RWPE1 (cell line): Measurements from ENCODE around the gene KCNG4.

ENCODE experiments used
- CTCF ChIA-PET: fragments of 350-600 bp; sonication (Branson Sonifier 250); formaldehyde crosslinking; extraction: SDS; loops from one replicate; lab custom pipeline; 2021; lab: Yijun Ruan, JAX
- POLR2A ChIA-PET: fragments of 400-600 bp; formaldehyde crosslinking; extraction: SDS; loops from one replicate; lab custom pipeline; 2020; ENCODE audit warnings: antibody characterized with exemption; ENCODE audit not compliant: low non-redundant PET; lab: Yijun Ruan, JAX
- DNase-seq: peaks from one replicate; pipeline ENCODE4 v3.0.0; 2012; ENCODE audit warnings: low spot score
- H3K27ac ChIP-seq: fragments of 450-650 bp; 2 replicates; pipeline ENCODE4 v1.5.1; 2017
- TF ChIP-seq, protein P1 (sequence below): fragments of 450-650 bp; conservative IDR thresholded peaks from 2 replicates; pipeline ENCODE4 v1.5.1; 2017; ENCODE audit warnings: low read depth, mild to moderate bottlenecking

The KCNG4 gene

DNA sequence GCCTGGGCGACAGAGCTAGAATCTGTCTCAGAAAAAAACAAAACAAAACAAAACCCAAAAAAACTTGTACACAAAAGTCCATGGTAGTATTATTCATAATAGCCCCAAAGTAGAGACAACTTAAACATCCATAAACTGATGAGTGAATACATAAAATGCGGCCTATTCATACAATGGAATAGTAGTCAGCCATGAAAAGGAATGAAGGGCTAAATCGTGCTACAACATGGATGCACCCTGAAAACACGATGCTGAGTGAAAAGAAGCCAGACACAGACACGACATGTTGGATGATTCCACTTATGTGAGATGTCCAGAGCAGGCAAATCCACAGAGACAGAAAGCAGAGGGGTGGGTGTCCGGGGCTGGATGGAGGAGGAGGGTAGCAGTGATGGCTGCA lies 12.3 kb downstream of the KCNG4 start:
- TF ChIP-seq, protein P1, sequence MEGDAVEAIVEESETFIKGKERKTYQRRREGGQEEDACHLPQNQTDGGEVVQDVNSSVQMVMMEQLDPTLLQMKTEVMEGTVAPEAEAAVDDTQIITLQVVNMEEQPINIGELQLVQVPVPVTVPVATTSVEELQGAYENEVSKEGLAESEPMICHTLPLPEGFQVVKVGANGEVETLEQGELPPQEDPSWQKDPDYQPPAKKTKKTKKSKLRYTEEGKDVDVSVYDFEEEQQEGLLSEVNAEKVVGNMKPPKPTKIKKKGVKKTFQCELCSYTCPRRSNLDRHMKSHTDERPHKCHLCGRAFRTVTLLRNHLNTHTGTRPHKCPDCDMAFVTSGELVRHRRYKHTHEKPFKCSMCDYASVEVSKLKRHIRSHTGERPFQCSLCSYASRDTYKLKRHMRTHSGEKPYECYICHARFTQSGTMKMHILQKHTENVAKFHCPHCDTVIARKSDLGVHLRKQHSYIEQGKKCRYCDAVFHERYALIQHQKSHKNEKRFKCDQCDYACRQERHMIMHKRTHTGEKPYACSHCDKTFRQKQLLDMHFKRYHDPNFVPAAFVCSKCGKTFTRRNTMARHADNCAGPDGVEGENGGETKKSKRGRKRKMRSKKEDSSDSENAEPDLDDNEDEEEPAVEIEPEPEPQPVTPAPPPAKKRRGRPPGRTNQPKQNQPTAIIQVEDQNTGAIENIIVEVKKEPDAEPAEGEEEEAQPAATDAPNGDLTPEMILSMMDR, result no peak
- ChIA-PET POLR2A (no interaction called here), CTCF (interaction anchor here (1.0 kb wide), 1 partner anchor 52 kb away, joined by 3 read pairs; no protein-coding TSS in a partner anchor)
- DNase-seq, result no peak
- H3K27ac ChIP-seq, result no peak overlapping the region

DNA sequence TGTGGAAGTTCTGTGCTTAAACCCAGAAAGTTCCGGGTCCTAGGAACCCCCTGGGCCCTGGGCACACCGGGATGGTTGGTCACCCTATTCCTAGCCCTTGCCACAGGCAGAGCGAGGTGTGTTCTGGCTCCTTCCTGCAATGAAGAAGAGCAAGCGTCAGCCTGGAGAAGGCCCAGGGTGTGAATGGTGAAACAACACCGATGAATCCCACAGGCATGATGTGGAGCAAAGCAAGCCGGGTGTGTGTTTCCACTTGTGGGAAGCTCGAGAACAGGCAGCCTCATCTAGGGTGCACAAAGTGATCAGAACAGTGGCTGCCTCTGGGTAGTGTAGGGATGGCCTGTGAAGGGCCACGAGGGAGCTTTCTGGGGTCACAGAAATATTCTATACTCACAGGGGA lies 13.8 kb downstream of the KCNG4 start:
- TF ChIP-seq, protein P1, result no peak
- DNase-seq, result no peak
- ChIA-PET POLR2A (no interaction called here), CTCF (no interaction called here)
- no peak overlapping the region for H3K27ac ChIP-seq

DNA sequence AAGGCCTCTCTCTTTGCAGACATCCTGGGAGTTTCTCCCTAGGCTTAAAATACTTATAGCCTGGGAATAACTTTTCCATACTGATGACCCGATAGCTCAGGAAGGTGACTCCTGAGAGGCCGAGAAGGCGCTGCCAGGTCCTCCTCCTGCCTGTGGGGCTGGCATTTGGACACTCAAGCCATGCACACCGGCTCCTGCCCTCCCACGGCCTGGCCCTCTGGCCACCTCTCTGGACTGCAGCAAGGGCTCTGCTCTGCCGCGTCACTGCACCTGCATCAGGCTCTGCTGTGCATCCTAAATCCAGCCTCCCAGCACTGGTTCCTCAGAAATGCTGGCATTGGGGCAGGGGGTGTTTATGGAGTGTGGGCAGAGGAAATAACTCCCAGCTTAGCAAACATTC lies 14.2 kb downstream of the KCNG4 start:
- POLR2A ChIA-PET, result no interaction called here

DNA sequence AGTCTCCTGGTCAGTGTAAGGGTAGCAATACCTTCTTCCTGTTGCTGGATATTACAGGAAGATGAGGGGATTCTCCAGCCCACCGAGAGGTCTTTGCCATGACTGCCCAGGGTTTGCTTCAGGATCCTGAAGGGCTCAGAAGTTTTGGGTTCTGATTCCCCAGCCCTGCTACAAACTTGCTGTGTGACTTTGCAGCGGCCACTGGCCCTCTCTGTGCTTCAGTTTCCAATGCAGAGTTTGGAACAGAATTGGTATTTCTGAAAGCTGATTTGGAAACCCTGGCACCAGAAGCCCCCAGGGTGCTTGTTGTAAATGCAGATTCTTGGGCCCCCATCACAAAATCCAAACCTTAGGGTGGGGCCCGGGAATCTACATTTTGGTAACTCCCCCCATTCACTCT lies 14.7 kb downstream of the KCNG4 start:
- ChIA-PET POLR2A (no interaction called here), CTCF (no interaction called here)
- no peak for DNase-seq
- H3K27ac ChIP-seq, result no peak overlapping the region
- TF ChIP-seq, protein P1, result no peak

More for the DNA sequence above, 14.2 kb downstream of the KCNG4 start:
- no peak for DNase-seq
- TF ChIP-seq, protein P1, result no peak
- H3K27ac ChIP-seq, result no peak overlapping the region
- CTCF ChIA-PET, result no interaction called here

DNA sequence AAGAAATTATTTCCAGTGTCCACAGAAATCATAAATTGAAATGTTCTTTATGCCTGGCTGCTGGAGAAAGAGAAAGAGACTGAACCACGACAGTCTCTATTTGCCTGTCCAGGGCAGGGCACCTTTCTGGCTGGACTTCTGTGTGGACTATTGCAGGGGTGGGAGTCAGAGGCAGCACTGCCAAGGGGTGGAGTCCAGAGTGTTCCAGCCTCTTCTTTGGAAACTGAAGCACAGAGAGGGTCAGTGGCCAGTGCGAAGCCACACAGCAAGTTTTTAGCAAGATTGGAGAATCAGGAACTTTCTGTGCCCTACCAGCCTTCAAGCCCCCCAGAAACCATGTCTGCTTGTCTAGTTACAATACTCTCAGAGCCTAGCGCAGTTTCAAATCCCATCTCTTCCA lies 15.3 kb downstream of the KCNG4 start:
- TF ChIP-seq, protein P1, result no peak

DNA sequence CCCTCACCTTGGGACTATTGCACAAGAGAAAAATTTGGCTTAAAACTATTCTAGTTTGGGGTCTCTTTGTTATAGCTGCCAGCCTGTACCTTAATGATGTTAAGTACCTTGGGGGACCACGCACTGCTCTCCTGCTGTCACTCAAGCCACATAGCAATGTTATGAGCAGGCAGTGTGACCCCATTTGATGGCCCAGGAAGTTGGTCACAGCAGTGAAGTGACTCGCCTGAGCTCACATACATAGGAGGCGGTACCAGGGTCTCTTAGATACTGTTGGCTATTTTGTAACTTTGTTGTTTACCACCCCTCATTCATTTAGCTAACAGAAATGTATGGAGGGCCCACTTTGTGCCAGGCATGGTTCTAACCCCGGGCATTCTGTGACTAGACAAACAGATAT lies 16.4 kb downstream of the KCNG4 start:
- CTCF ChIA-PET, result no interaction called here

More for the DNA sequence above, 15.3 kb downstream of the KCNG4 start:
- POLR2A ChIA-PET, result no interaction called here
- DNase-seq, result no peak
- H3K27ac ChIP-seq, result no peak overlapping the region
- CTCF ChIA-PET, result no interaction called here

More for the DNA sequence above, 16.4 kb downstream of the KCNG4 start:
- no peak for DNase-seq
- H3K27ac ChIP-seq, result no peak overlapping the region
- POLR2A ChIA-PET, result interaction anchor here (0.6 kb wide), 1 partner anchor 86 kb away, joined by 4 read pairs; no protein-coding TSS in a partner anchor
- TF ChIP-seq, protein P1, result no peak
